Tibial nerve (tissue), 4 donors: ENCODE data around the gene STK33. TPM values are rescaled to one million over a fixed set of nuclear protein-coding genes. Genes with fewer than 3 reads are reported as not detected.

Source experiments
- DNase-seq, 2 donors: peaks; one replicate each; pipeline ENCODE4 v3.0.0-alpha.2; 2019; ENCODE audit warnings: low spot score in 2 of 2
- H3K27ac ChIP-seq, 4 donors: fragments of 200-600 bp; sonication (generic) in 3 of 4; one replicate each; pipeline ENCODE4 v1.5.1; 2017 to 2019; ENCODE audit warnings: mild to moderate bottlenecking in 1 of 4
- H3K27me3 ChIP-seq, 2 donors: fragments of 200-600 bp; sonication (generic) in 1 of 2; one replicate each; pipeline versions ENCODE4 v1.5.1 to v1.6.0; 2017 to 2019
- H3K36me3 ChIP-seq, 3 donors: fragments of 200-600 bp; sonication (generic); one replicate each; pipeline ENCODE4 v1.5.1; 2018 to 2019
- H3K4me1 ChIP-seq, 4 donors: fragments of 200-600 bp; sonication (generic) in 3 of 4; one replicate each; pipeline ENCODE4 v1.5.1; 2017 to 2019
- H3K4me3 ChIP-seq, 4 donors: fragments of 200-600 bp; sonication (generic) in 3 of 4; one replicate each; pipeline ENCODE4 v1.5.1; 2017 to 2019; ENCODE audit warnings: mild to moderate bottlenecking in 1 of 4, moderate library complexity in 1 of 4
- H3K9me3 ChIP-seq, 4 donors: fragments of 200-600 bp; sonication (generic) in 3 of 4; one replicate each; pipeline ENCODE4 v1.5.1; 2017 to 2019
- CTCF ChIP-seq, 5 experiments: fragments of 200-600 bp in 3 of 5; fragments of 450-650 bp in 2 of 5; sonication (generic) in 3 of 5; IDR thresholded peaks; one replicate each; pipeline ENCODE4 v1.5.1; 2016 to 2019; ENCODE audit warnings: antibody characterized with exemption in 5 of 5, mild to moderate bottlenecking in 3 of 5, moderate library complexity in 2 of 5
- EP300 ChIP-seq, 2 donors: sonication (generic); formaldehyde crosslinking; IDR thresholded peaks; one replicate each; pipeline ENCODE4 v1.6.1; 2017; ENCODE audit warnings: antibody characterized with exemption in 2 of 2, mild to moderate bottlenecking in 1 of 2
- POLR2A ChIP-seq, 2 donors: fragments of 450-650 bp; IDR thresholded peaks; one replicate each; pipeline ENCODE4 v1.6.1; 2017; ENCODE audit warnings: antibody characterized with exemption in 2 of 2, mild to moderate bottlenecking in 2 of 2, moderate library complexity in 2 of 2
- WGBS, 2 donors: methylation state at CpG; one replicate each; pipeline ENCODE4 v1.1.5; 2018; 5-methylcytosine and 5-hydroxymethylcytosine counted together
- total RNA-seq, 4 donors: library from RNA; depleted of rRNA; stranded (reverse); fragments of >200 nt; gene quantifications; one replicate each; pipeline ENCODE4 v1.1.0, GENCODE V29; 2016

The STK33 gene
- total RNA-seq, 4 donors from 2014 or later, result 3.6 to 6.8 (median 5.0) TPM

GRCh38 chr11:8415195-8415594 is 178.8 kb downstream of the STK33 start:
- 64 to 86% methylated on average over 1 of the region's 1 CpG for WGBS, 2 donors

GRCh38 chr11:8408151-8408941 is 185.7 kb downstream of the STK33 start:
- Histone ChIP-seq H3K27me3 (no peaks in the 10 kb centered on the region), H3K9me3 (peaks cover 0 to 9% (median 0%) of the 10 kb centered on the region in 4 donors), H3K36me3 (no peaks in the 10 kb centered on the region), H3K4me3 (no peak overlapping the region), H3K4me1 (peaks cover 0 to 9% (median 0%) of the 10 kb centered on the region in 4 donors), H3K27ac (no peak overlapping the region)
- no peak for TF ChIP-seq POLR2A (IDR thresholded peaks at IDR 0.05)
- no peak for TF ChIP-seq CTCF (IDR thresholded peaks at IDR 0.05)
- no peak for TF ChIP-seq EP300 (IDR thresholded peaks at IDR 0.05)
- no peak for DNase-seq
- 33 to 34% methylated on average over 3 of the region's 3 CpGs for WGBS, 2 donors

More at GRCh38 chr11:8415195-8415594, 178.8 kb downstream of the STK33 start:
- Histone ChIP-seq H3K4me1 (no peaks in the 10 kb centered on the region), H3K27ac (no peak overlapping the region), H3K36me3 (no peaks in the 10 kb centered on the region), H3K9me3 (peaks cover 0 to 4% (median 0%) of the 10 kb centered on the region in 4 donors), H3K4me3 (no peak overlapping the region), H3K27me3 (no peaks in the 10 kb centered on the region)
- no peak for DNase-seq
- no peak for TF ChIP-seq POLR2A (IDR thresholded peaks at IDR 0.05)
- no peak for TF ChIP-seq CTCF (IDR thresholded peaks at IDR 0.05)
- TF ChIP-seq EP300 (IDR thresholded peaks at IDR 0.05), result no peak

GRCh38 chr11:8403310-8403709 is 190.7 kb downstream of the STK33 start:
- no peaks in the 10 kb centered on the region for H3K27me3 ChIP-seq
- no peak for TF ChIP-seq POLR2A (IDR thresholded peaks at IDR 0.05)
- no peak for TF ChIP-seq EP300 (IDR thresholded peaks at IDR 0.05)
- TF ChIP-seq CTCF (IDR thresholded peaks at IDR 0.05), result no peak
- peaks cover 0 to 2% (median 0%) of the 10 kb centered on the region in 4 donors for H3K4me1 ChIP-seq
- no peak overlapping the region for H3K4me3 ChIP-seq
- no peak for DNase-seq
- 7 to 11% methylated on average over 1 of the region's 1 CpG for WGBS, 2 donors
- H3K27ac ChIP-seq, result no peak overlapping the region
- no peaks in the 10 kb centered on the region for H3K36me3 ChIP-seq
- H3K9me3 ChIP-seq, result peaks cover 0 to 9% (median 0%) of the 10 kb centered on the region in 4 donors

GRCh38 chr11:8392886-8393285 is 201.1 kb downstream of the STK33 start:
- Histone ChIP-seq H3K36me3 (no peaks in the 10 kb centered on the region), H3K27ac (no peak overlapping the region), H3K9me3 (peaks cover 0 to 7% (median 0%) of the 10 kb centered on the region in 4 donors), H3K4me1 (peaks cover 0 to 20% (median 3%) of the 10 kb centered on the region in 4 donors), H3K4me3 (no peak overlapping the region), H3K27me3 (no peaks in the 10 kb centered on the region)
- no peak for TF ChIP-seq EP300 (IDR thresholded peaks at IDR 0.05)
- no peak for TF ChIP-seq CTCF (IDR thresholded peaks at IDR 0.05)
- no peak for TF ChIP-seq POLR2A (IDR thresholded peaks at IDR 0.05)
- WGBS, 2 donors, result 88 to 91% methylated on average over 3 of the region's 3 CpGs
- no peak for DNase-seq

GRCh38 chr11:8392166-8392565 is 201.9 kb downstream of the STK33 start:
- H3K27me3 ChIP-seq, result no peaks in the 10 kb centered on the region
- no peak overlapping the region for H3K27ac ChIP-seq
- no peak overlapping the region for H3K4me3 ChIP-seq
- H3K9me3 ChIP-seq, result peaks cover 0 to 7% (median 0%) of the 10 kb centered on the region in 4 donors
- no peaks in the 10 kb centered on the region for H3K36me3 ChIP-seq
- WGBS, 2 donors, result 48 to 50% methylated on average over 4 of the region's 4 CpGs
- H3K4me1 ChIP-seq, result peaks cover 0 to 20% (median 3%) of the 10 kb centered on the region in 4 donors
- no peak for DNase-seq
- no peak for TF ChIP-seq CTCF (IDR thresholded peaks at IDR 0.05)
- no peak for TF ChIP-seq EP300 (IDR thresholded peaks at IDR 0.05)
- no peak for TF ChIP-seq POLR2A (IDR thresholded peaks at IDR 0.05)
